KMS-11 (cell line): Measurements from ENCODE around the gene INTS6.
"Not testable (repeated sequence)": the region's sequence is repeated elsewhere in the genome, so short reads cannot be mapped to it uniquely, and the experiment has no call there.

Experiments used
- H2AFZ ChIP-seq: fragments of 200-600 bp; sonication (generic); 2 replicates; pipeline ENCODE4 v1.6.1; 2016; ENCODE audit warnings: antibody characterized with exemption, mixed run types, low read depth
- H3K27ac ChIP-seq: fragments of 200-600 bp; sonication (generic); 2 replicates; pipeline ENCODE4 v1.6.1; 2016; ENCODE audit warnings: mild to moderate bottlenecking, mixed run types
- H3K27me3 ChIP-seq: fragments of 200-600 bp; sonication (generic); 2 replicates; pipeline ENCODE4 v1.6.1; 2017; ENCODE audit warnings: mild to moderate bottlenecking, low read depth, mixed run types, moderate library complexity; ENCODE audit not compliant: insufficient read depth
- H3K36me3 ChIP-seq: fragments of 200-600 bp; sonication (generic); 2 replicates; pipeline ENCODE4 v1.6.1; 2017; ENCODE audit warnings: mild to moderate bottlenecking, mixed run types; ENCODE audit not compliant: insufficient read depth
- H3K4me1 ChIP-seq: fragments of 200-600 bp; sonication (generic); 2 replicates; pipeline ENCODE4 v1.6.1; 2016; ENCODE audit warnings: mild to moderate bottlenecking, low read depth, mixed run types; ENCODE audit not compliant: poor library complexity, severe bottlenecking
- H3K4me2 ChIP-seq: fragments of 200-600 bp; sonication (generic); 2 replicates; pipeline ENCODE4 v1.7.0; 2016; ENCODE audit warnings: mild to moderate bottlenecking, mixed run types
- H3K4me3 ChIP-seq: fragments of 200-600 bp; sonication (generic); IDR thresholded peaks from 2 replicates; pipeline ENCODE4 v1.6.1; 2017; ENCODE audit warnings: low read depth, low read length, mixed read lengths; ENCODE audit not compliant: insufficient read depth
- H3K79me2 ChIP-seq: fragments of 200-600 bp; sonication (generic); 2 replicates; pipeline ENCODE4 v1.6.1; 2016; ENCODE audit warnings: low read depth, mixed run types; ENCODE audit not compliant: insufficient read depth
- H3K9ac ChIP-seq: fragments of 200-600 bp; sonication (generic); 2 replicates; pipeline ENCODE4 v1.6.1; 2016; ENCODE audit warnings: mild to moderate bottlenecking, mixed run types
- H4K20me1 ChIP-seq: fragments of 200-600 bp; sonication (generic); 2 replicates; pipeline ENCODE4 v1.6.1; 2016; ENCODE audit warnings: mild to moderate bottlenecking, mixed run types; ENCODE audit not compliant: insufficient read depth
- TF ChIP-seq, protein P1 (sequence below): fragments of 200-600 bp; sonication (generic); conservative IDR thresholded peaks from 2 replicates; pipeline ENCODE4 v1.6.1; 2017; ENCODE audit warnings: low read depth, mild to moderate bottlenecking, antibody characterized with exemption, low read length, moderate library complexity, mixed read lengths

INTS6 gene

DNA sequence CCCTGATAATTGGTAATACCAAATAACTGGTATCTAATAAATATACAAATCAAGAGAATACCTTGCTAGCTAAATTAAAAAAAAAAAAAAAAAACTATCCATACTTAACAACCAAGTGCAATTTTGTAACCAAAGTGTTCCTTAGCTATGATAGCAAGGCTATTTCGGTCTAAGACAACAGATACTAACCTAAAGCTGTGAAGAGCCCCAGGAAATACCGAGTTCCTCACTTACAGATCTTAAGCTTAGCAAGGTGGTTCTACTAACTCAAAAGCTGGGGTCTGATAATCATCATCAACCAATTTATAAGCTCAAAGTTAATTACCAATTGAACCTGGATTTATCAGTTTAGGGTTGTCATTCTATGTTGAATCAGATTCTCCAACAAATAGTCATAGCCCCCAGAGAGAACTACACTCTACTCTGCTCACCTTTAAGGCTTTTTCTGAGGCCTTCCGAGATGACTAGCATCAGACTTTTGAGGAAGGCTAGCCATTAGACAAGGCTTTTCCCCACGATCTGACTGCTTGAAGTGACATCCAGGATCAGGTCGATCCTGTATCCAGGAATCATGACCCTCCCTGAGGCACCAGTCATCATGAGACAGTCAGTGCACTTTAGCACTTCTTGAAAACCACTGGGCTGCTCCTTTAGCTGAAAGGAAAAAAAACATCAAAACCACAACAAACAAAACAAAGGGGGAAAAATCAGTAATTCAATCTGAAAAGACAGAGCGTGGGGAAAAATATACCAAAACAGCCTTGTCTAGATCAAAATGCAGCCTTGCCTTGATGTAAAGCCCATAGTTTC is 31.9 kb downstream of the INTS6 start:
- TF ChIP-seq, protein P1, sequence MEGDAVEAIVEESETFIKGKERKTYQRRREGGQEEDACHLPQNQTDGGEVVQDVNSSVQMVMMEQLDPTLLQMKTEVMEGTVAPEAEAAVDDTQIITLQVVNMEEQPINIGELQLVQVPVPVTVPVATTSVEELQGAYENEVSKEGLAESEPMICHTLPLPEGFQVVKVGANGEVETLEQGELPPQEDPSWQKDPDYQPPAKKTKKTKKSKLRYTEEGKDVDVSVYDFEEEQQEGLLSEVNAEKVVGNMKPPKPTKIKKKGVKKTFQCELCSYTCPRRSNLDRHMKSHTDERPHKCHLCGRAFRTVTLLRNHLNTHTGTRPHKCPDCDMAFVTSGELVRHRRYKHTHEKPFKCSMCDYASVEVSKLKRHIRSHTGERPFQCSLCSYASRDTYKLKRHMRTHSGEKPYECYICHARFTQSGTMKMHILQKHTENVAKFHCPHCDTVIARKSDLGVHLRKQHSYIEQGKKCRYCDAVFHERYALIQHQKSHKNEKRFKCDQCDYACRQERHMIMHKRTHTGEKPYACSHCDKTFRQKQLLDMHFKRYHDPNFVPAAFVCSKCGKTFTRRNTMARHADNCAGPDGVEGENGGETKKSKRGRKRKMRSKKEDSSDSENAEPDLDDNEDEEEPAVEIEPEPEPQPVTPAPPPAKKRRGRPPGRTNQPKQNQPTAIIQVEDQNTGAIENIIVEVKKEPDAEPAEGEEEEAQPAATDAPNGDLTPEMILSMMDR = no peak
- Histone ChIP-seq H3K4me1 (peaks cover 47% of the 10 kb centered on the region), H4K20me1 (no peaks in the 10 kb centered on the region), H3K27me3 (no peaks in the 10 kb centered on the region), H2AFZ (no peak overlapping the region), H3K36me3 (no peaks in the 10 kb centered on the region), H3K27ac (peak overlapping the region; percentile 22; the same call in 1 of the 2 replicates), H3K9ac (no peak overlapping the region), H3K4me2 (peak overlapping the region; percentile 25; the same call in 1 of the 2 replicates), H3K79me2 (peaks cover 15% of the 10 kb centered on the region; the same call in 1 of the 2 replicates), H3K4me3 (no peak overlapping the region)

DNA sequence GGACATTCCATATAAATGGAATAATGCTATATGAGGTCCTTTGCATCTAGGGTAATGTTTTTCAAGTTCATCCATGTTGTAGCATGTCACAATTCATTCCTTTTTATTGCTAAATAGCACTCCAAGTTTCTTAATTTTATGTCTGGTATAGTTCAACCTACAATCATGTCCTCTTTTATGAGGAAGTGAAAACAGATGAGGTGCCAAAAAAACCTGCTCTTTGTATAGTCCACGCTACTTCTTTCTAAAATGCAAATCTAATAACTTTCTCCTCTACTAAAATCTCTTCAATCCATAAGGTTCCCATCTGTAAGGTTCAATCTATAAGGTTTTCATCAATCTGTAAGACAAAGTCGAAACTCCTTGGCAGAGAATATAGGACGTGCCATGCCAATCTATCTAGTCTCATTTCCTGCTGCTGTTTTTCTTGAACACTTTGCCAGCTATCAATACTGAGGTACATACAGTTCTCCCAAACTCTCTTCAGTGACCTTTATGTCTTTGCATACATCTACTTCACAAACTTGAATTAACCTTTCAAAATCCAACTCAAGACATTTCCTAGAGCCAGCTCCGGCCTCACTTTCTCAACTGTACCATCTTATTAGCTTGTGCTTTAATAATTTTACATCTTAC is 33.7 kb downstream of the INTS6 start:
- Histone ChIP-seq H3K4me1 (peaks cover 43% of the 10 kb centered on the region), H3K9ac (no peak overlapping the region), H3K79me2 (peaks cover 14% of the 10 kb centered on the region; the same call in 1 of the 2 replicates), H3K36me3 (no peaks in the 10 kb centered on the region), H2AFZ (no peak overlapping the region), H3K27ac (no peak overlapping the region), H3K27me3 (no peaks in the 10 kb centered on the region), H3K4me2 (no peak overlapping the region), H4K20me1 (no peaks in the 10 kb centered on the region), H3K4me3 (no peak overlapping the region)
- TF ChIP-seq, protein P1 = no peak

GRCh38 chr13:51417716-51418115 is 35.1 kb downstream of the INTS6 start:
- Histone ChIP-seq H3K27ac (no peak overlapping the region), H2AFZ (no peak overlapping the region), H3K36me3 (no peaks in the 10 kb centered on the region), H3K4me3 (no peak overlapping the region), H4K20me1 (no peaks in the 10 kb centered on the region), H3K79me2 (peaks cover 7% of the 10 kb centered on the region; the same call in 1 of the 2 replicates), H3K4me1 (peaks cover 31% of the 10 kb centered on the region), H3K27me3 (no peaks in the 10 kb centered on the region), H3K4me2 (no peak overlapping the region), H3K9ac (no peak overlapping the region)
- TF ChIP-seq, protein P1 = no peak

DNA sequence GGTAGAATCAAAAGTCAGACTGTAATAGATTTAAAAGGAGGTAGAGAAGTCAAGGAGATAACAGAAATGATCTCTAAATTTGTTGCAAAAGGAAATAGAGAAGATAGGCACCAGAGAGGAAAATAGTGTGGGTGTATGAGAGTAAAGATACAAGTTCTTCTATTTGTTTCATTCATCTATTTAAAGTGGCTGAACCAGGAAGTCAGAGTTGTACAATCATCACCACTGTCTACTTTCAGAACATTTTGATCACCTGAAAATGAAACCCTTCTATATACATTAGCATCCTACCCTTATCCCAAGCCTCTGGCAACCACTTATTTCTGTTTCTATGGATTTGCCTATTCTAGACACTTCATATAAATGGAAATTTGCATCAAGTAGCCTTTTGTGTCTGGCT is 36.7 kb downstream of the INTS6 start:
- Histone ChIP-seq H3K27ac (no peak overlapping the region), H3K79me2 (peaks cover 15% of the 10 kb centered on the region; the same call in 1 of the 2 replicates), H3K4me1 (peaks cover 15% of the 10 kb centered on the region), H3K36me3 (no peaks in the 10 kb centered on the region), H2AFZ (no peak overlapping the region), H4K20me1 (no peaks in the 10 kb centered on the region), H3K9ac (no peak overlapping the region), H3K4me3 (no peak overlapping the region), H3K27me3 (no peaks in the 10 kb centered on the region), H3K4me2 (no peak overlapping the region)
- TF ChIP-seq, protein P1 = no peak

DNA sequence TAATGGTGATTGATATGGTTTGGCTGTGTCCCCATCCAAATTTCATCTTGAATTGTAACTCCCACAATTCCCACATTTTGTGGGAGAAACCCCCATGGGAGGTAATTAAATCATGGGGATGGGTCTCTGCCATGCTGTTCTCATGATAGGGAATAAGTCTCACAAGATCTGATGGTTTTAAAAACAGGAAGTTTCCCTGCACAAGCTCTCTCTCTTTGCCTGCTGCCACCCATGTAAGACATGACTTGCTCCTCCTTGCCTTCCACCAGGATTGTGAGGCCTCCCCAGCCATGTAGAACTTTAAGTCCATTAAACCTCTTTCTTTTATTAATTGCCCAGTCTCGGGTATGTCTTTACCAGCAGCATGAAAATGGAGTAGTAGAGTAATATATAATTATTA is 37.5 kb downstream of the INTS6 start:
- H3K79me2 ChIP-seq, H3K9ac ChIP-seq, H3K4me3 ChIP-seq, H3K27me3 ChIP-seq, H4K20me1 ChIP-seq, H3K36me3 ChIP-seq, H2AFZ ChIP-seq, H3K27ac ChIP-seq, H3K4me2 ChIP-seq: not testable (repeated sequence)
- H3K4me1 ChIP-seq = peaks cover 11% of the 10 kb centered on the region
